C4-2B (cell line): Measurements from ENCODE around the gene MSMB.

Experiments
- ZFX ChIP-seq: fragments of 450-650 bp; IDR thresholded peaks from 2 replicates; pipeline ENCODE4 v1.6.1; 2017
- TF ChIP-seq, protein P1 (sequence below): fragments of 450-650 bp; conservative IDR thresholded peaks from 2 replicates; pipeline ENCODE4 v1.5.1; 2017; ENCODE audit warnings: mild to moderate bottlenecking

DNA sequence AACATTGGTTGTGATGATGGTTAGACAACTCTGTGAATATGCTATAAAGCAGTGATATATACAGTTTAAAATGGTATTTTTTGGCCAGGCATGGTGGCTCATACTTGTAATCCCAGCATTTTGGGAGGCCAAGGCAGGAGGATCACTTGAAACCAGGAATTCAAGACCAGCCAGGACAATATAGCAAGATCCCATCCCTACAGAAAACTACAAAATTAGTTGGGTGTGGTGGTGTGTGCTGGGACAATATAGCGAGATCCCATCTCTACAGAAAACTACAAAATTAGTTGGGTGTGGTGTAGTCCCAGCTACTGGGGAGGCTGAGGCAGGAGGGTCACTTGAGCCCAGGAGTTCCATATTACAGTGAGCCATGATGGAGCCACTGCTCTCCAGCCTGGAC is 27.5 kb upstream of the MSMB start:
- TF ChIP-seq, protein P1, sequence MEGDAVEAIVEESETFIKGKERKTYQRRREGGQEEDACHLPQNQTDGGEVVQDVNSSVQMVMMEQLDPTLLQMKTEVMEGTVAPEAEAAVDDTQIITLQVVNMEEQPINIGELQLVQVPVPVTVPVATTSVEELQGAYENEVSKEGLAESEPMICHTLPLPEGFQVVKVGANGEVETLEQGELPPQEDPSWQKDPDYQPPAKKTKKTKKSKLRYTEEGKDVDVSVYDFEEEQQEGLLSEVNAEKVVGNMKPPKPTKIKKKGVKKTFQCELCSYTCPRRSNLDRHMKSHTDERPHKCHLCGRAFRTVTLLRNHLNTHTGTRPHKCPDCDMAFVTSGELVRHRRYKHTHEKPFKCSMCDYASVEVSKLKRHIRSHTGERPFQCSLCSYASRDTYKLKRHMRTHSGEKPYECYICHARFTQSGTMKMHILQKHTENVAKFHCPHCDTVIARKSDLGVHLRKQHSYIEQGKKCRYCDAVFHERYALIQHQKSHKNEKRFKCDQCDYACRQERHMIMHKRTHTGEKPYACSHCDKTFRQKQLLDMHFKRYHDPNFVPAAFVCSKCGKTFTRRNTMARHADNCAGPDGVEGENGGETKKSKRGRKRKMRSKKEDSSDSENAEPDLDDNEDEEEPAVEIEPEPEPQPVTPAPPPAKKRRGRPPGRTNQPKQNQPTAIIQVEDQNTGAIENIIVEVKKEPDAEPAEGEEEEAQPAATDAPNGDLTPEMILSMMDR: no peak
- TF ChIP-seq ZFX: no peak
